DOHH2 (cell line): Measurements from ENCODE around the gene MYL6.
A peak's percentile ranks its signal among the peaks of the same experiment; 100 is the strongest.
"Not testable (repeated sequence)": the region's sequence is repeated elsewhere in the genome, so short reads cannot be mapped to it uniquely, and the experiment has no call there.

ENCODE experiments used
- H3F3A ChIP-seq: fragments of 200-600 bp; sonication (generic), shearing (Covaris generic); 2 replicates; pipeline ENCODE4 v1.6.0; 2016; ENCODE audit warnings: antibody characterized with exemption, mild to moderate bottlenecking; ENCODE audit not compliant: control insufficient read depth, insufficient read depth
- H3K27ac ChIP-seq: fragments of 200-600 bp; sonication (generic); 2 replicates; pipeline ENCODE4 v1.5.1; 2014; ENCODE audit warnings: low read depth, mild to moderate bottlenecking, low read length, moderate library complexity
- H3K27me3 ChIP-seq: fragments of 200-600 bp; sonication (generic); 2 replicates; pipeline ENCODE4 v1.6.1; 2014; ENCODE audit warnings: mild to moderate bottlenecking, low read length, mixed read lengths; ENCODE audit not compliant: control insufficient read depth
- H3K36me3 ChIP-seq: fragments of 200-600 bp; sonication (generic); 2 replicates; pipeline ENCODE4 v1.6.1; 2014; ENCODE audit warnings: mild to moderate bottlenecking, low read length, moderate library complexity, mixed read lengths; ENCODE audit not compliant: control insufficient read depth
- H3K4me1 ChIP-seq: fragments of 200-600 bp; sonication (generic); 2 replicates; pipeline ENCODE4 v1.6.1; 2014; ENCODE audit warnings: mild to moderate bottlenecking, low read length, mixed read lengths; ENCODE audit not compliant: control insufficient read depth
- H3K4me2 ChIP-seq: fragments of 200-600 bp; sonication (generic); 2 replicates; pipeline ENCODE4 v1.6.0; 2014; ENCODE audit warnings: mild to moderate bottlenecking, low read length, moderate library complexity
- H3K4me3 ChIP-seq: fragments of 200-600 bp; sonication (generic); 2 replicates; pipeline ENCODE4 v1.5.1; 2014; ENCODE audit warnings: mild to moderate bottlenecking, low read length, mixed read lengths
- H3K79me2 ChIP-seq: fragments of 200-600 bp; sonication (generic); 2 replicates; pipeline ENCODE4 v1.6.1; 2014; ENCODE audit warnings: mild to moderate bottlenecking, low read length, mixed read lengths; ENCODE audit not compliant: control insufficient read depth
- H3K9me2 ChIP-seq: fragments of 200-600 bp; sonication (generic); replicated peaks from 2 replicates; pipeline ENCODE4 v1.6.1; 2014; ENCODE audit warnings: mild to moderate bottlenecking, low read length, mixed read lengths; ENCODE audit not compliant: control insufficient read depth
- H3K9me3 ChIP-seq: fragments of 200-600 bp; sonication (generic); 2 replicates; pipeline ENCODE4 v1.6.1; 2014; ENCODE audit warnings: antibody characterized with exemption, low read length, mixed read lengths; ENCODE audit not compliant: control insufficient read depth, insufficient read depth
- H4K20me1 ChIP-seq: fragments of 200-600 bp; sonication (generic); 2 replicates; pipeline ENCODE4 v1.6.0; 2014; ENCODE audit warnings: low read depth, mild to moderate bottlenecking, antibody characterized with exemption, low read length, moderate library complexity; ENCODE audit not compliant: control insufficient read depth, insufficient read depth
- CTCF ChIP-seq: fragments of 200-600 bp; sonication (generic); IDR thresholded peaks from one replicate; pipeline ENCODE4 v1.5.1; 2014; ENCODE audit warnings: antibody characterized with exemption, mild to moderate bottlenecking, low read depth, low read length; ENCODE audit not compliant: poor library complexity, severe bottlenecking
- EZH2phosphoT487 ChIP-seq: fragments of 200-600 bp; sonication (generic); IDR thresholded peaks from 2 replicates; pipeline ENCODE4 v1.6.1; 2017; ENCODE audit warnings: borderline replicate concordance, mild to moderate bottlenecking, antibody characterized with exemption, low read length, moderate library complexity, mixed read lengths

The MYL6 gene

DNA sequence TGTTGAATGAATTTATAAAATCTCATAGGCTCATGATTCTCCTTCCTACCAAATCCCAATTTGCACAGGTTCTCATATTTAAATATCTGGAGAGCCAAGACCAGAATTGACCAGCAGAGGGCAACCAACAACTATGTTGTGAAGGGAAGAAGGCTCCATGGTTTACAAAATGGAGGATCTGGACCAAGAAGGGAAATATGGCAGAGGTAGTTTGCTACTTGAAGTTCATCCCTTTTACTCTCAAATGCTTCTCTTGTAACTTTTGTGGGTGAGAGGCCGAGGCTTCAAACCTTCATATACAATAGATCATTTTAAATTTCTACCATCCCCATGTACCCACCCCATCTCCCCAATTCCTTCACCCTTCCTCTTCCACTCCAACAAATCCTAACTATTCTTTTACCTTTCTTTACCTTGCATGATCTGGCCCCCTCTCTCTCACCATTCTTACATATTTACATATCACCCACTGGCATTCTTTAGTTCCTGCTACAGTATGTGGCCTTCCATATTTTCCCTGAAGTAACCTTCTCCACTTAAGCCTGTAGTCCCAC is 34.9 kb downstream of the MYL6 start:
- peaks cover 8% of the 10 kb centered on the region for H3K36me3 ChIP-seq
- H3K9me3 ChIP-seq, result no peaks in the 10 kb centered on the region
- H3K27me3 ChIP-seq, result no peaks in the 10 kb centered on the region
- H4K20me1 ChIP-seq, result peaks cover 3% of the 10 kb centered on the region; the same call in 1 of the 2 replicates
- H3K4me1 ChIP-seq, result peaks cover 29% of the 10 kb centered on the region
- peaks cover 12% of the 10 kb centered on the region for H3K79me2 ChIP-seq
- H3K9me2 ChIP-seq, result no peaks in the 10 kb centered on the region
- TF ChIP-seq EZH2phosphoT487, result no peak
- peak; percentile 91 for TF ChIP-seq CTCF
- H3K4me2 ChIP-seq, result peak overlapping the region; percentile 40
- H3K4me3 ChIP-seq, result peak overlapping the region; percentile 12; the same call in 1 of the 2 replicates
- H3K27ac ChIP-seq, result no peak overlapping the region
- H3F3A ChIP-seq, result peaks cover 17% of the 10 kb centered on the region

GRCh38 chr12:56196818-56197550 is 38.8 kb downstream of the MYL6 start:
- not testable (repeated sequence) for H3K79me2 ChIP-seq, H3K9me3 ChIP-seq, H3K4me3 ChIP-seq, H3K4me2 ChIP-seq, H3K36me3 ChIP-seq, H3K27me3 ChIP-seq, H3K9me2 ChIP-seq, H4K20me1 ChIP-seq, H3K27ac ChIP-seq
- Histone ChIP-seq H3F3A (peaks cover 12% of the 10 kb centered on the region; the same call in 1 of the 2 replicates), H3K4me1 (peaks cover 16% of the 10 kb centered on the region)

DNA sequence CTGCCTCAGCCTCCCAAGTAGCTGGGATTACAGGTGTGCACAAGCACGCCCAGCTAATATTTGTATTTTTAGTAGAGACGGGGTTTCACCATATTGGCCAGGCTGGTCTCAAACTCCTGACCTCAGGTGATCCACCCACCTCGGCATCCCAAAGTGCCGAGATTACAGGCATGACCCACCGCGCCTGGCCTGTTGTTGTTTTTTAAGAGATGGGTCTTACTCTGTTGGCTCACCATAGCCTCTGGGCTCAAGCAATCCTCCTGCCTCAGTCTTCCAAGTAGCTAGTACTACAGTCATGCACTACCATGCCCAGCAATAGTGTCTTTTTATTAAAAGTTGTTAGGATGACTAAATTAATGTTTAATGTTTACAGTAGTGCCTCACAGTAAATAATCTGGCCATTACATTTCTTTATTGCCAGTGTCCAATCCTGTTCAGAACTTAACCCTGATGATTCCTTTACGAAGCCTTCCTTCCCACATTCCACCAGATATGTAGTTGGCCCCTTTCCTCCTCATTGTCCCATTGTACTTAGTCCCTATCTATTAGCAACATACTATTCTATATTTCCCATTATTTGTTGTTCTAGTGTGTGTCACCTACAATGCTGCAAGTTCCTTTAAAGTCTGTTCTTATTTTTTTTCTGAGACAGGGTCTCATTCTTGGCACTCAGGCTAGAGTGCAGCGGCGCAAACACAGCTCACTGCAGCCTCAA is 39.9 kb downstream of the MYL6 start:
- peaks cover 10% of the 10 kb centered on the region for H3K4me1 ChIP-seq
- H3K27me3 ChIP-seq, result no peaks in the 10 kb centered on the region
- H3K9me2 ChIP-seq, result no peaks in the 10 kb centered on the region
- H3K27ac ChIP-seq, result no peak overlapping the region
- no peaks in the 10 kb centered on the region for H4K20me1 ChIP-seq
- no peak overlapping the region for H3K4me3 ChIP-seq
- TF ChIP-seq EZH2phosphoT487, result no peak
- TF ChIP-seq CTCF, result no peak
- no peaks in the 10 kb centered on the region for H3K9me3 ChIP-seq
- H3F3A ChIP-seq, result peaks cover 7% of the 10 kb centered on the region; the same call in 1 of the 2 replicates
- H3K4me2 ChIP-seq, result no peak overlapping the region
- no peaks in the 10 kb centered on the region for H3K79me2 ChIP-seq
- no peaks in the 10 kb centered on the region; the same call in 1 of the 2 replicates for H3K36me3 ChIP-seq
